Uterus (tissue), 2 donors: ENCODE data around the gene SF3B4.

ENCODE experiments used
- CTCF ChIP-seq, 4 experiments: fragments of 200-600 bp in 2 of 4; fragments of 450-650 bp in 2 of 4; sonication (generic) in 2 of 4; IDR thresholded peaks; one replicate each; pipeline ENCODE4 v1.5.1; 2016 to 2019; ENCODE audit warnings: antibody characterized with exemption in 4 of 4, mild to moderate bottlenecking in 2 of 4, moderate library complexity in 1 of 4
- POLR2A ChIP-seq, 2 donors: fragments of 450-650 bp; IDR thresholded peaks; one replicate each; pipeline ENCODE4 v1.6.1; 2016; ENCODE audit warnings: antibody characterized with exemption in 2 of 2, mild to moderate bottlenecking in 1 of 2, moderate library complexity in 1 of 2

DNA sequence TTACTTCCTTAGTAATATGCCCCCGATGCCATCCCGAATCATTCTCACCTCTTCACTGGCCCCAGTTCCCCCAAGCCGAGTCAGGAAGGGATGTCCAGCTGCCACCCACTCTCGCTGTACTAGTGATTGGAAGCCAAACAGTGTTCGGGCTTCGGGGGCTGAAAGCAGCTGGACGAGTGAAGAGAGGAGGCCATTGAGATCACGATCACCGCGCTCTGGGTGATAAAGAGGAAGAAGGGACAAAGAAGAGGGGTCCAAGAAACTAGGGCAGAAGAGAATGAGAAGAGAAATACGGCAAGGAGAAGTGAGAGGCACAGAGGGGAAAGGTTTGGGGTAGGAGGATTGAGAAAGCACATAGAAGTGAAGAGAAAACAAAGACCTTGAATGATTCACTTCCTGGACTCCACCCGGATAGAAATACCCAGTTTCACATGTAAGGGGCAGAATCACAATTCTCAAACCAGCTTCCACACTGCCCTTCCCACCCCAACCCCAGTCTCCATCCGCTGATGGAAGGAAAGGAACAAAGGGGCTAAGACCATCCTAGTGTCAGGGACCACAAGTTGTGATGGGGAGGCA is 3.7 kb upstream of the SF3B4 start:
- no peak for TF ChIP-seq CTCF (IDR thresholded peaks at IDR 0.05)
- no peak for TF ChIP-seq POLR2A (IDR thresholded peaks at IDR 0.05)
